OCI-LY7 (cell line): ENCODE data around the gene MLKL. TPM values are rescaled to one million over a fixed set of nuclear protein-coding genes. Genes with fewer than 3 reads are reported as not detected.
"Not testable (repeated sequence)": the region's sequence is repeated elsewhere in the genome, so short reads cannot be mapped to it uniquely, and the experiment has no call there.

ENCODE experiments used
- BruUV-seq: library from RNA; stranded (reverse); fragments of 400-500 nt; replicated peaks from 2 replicates; lab custom pipeline; 2021; lab: Mats Ljungman, UMichigan
- CTCF ChIA-PET: fragments of 300-600 bp; sonication (Branson Sonifier 250); formaldehyde crosslinking; loops from one replicate; lab custom pipeline; 2022; ENCODE audit warnings: antibody characterized with exemption; ENCODE audit not compliant: unreplicated experiment; lab: Charles Lee
- POLR2A ChIA-PET: fragments of 300-600 bp; sonication (Branson Sonifier 250); formaldehyde crosslinking; loops from one replicate; lab custom pipeline; 2022; ENCODE audit warnings: antibody characterized with exemption; lab: Charles Lee
- DNase-seq: peaks from one replicate; pipeline ENCODE4 v3.0.0-alpha.2; 2015; ENCODE audit warnings: low spot score
- H2AFZ ChIP-seq: fragments of 200-600 bp; sonication (generic), shearing (Covaris generic); 2 replicates; pipeline ENCODE4 v1.6.1; 2014; ENCODE audit warnings: mild to moderate bottlenecking, antibody characterized with exemption, low read length, moderate library complexity
- H3K27ac ChIP-seq: fragments of 200-600 bp; sonication (generic); 2 replicates; pipeline ENCODE4 v1.5.1; 2014; ENCODE audit warnings: mixed run types, low read depth, mild to moderate bottlenecking, moderate library complexity, low read length, inconsistent platforms; ENCODE audit not compliant: poor library complexity, severe bottlenecking
- H3K36me3 ChIP-seq: fragments of 200-600 bp; sonication (generic); 2 replicates; pipeline ENCODE4 v1.6.1; 2014; ENCODE audit warnings: mild to moderate bottlenecking, antibody characterized with exemption, low read length, moderate library complexity, mixed read lengths; ENCODE audit not compliant: insufficient read depth
- H3K4me1 ChIP-seq: fragments of 200-600 bp; sonication (generic); 2 replicates; pipeline ENCODE4 v1.5.1; 2014; ENCODE audit warnings: mild to moderate bottlenecking, low read length; ENCODE audit not compliant: insufficient read depth, poor library complexity, severe bottlenecking
- H3K4me2 ChIP-seq: fragments of 200-600 bp; sonication (generic); 2 replicates; pipeline ENCODE4 v1.6.1; 2014; ENCODE audit warnings: mild to moderate bottlenecking, low read length
- H3K4me3 ChIP-seq: fragments of 200-600 bp; sonication (generic); 2 replicates; pipeline ENCODE4 v1.5.1; 2014; ENCODE audit warnings: mild to moderate bottlenecking, low read depth, low read length; ENCODE audit not compliant: poor library complexity, severe bottlenecking
- H3K79me2 ChIP-seq: fragments of 200-600 bp; sonication (generic); 2 replicates; pipeline ENCODE4 v1.6.1; 2016; ENCODE audit warnings: low read depth, mild to moderate bottlenecking, low read length, moderate library complexity, mixed read lengths; ENCODE audit not compliant: insufficient read depth
- H3K9me2 ChIP-seq: fragments of 200-600 bp; sonication (generic); 2 replicates; pipeline ENCODE4 v1.6.1; 2016; ENCODE audit warnings: mild to moderate bottlenecking, low read length, mixed read lengths; ENCODE audit not compliant: insufficient read depth
- H3K9me3 ChIP-seq: fragments of 200-600 bp; sonication (generic); 2 replicates; pipeline ENCODE4 v1.6.1; 2014; ENCODE audit warnings: mild to moderate bottlenecking, mixed run types, low read length, mixed read lengths
- H4K20me1 ChIP-seq: fragments of 200-600 bp; sonication (generic); 2 replicates; pipeline ENCODE4 v1.6.1; 2014; ENCODE audit warnings: mild to moderate bottlenecking, antibody characterized with exemption, low read length, moderate library complexity, mixed read lengths; ENCODE audit not compliant: insufficient read depth
- EZH2phosphoT487 ChIP-seq: fragments of 200-600 bp; sonication (generic); IDR thresholded peaks from 2 replicates; pipeline ENCODE4 v1.6.1; 2018; ENCODE audit warnings: low read depth, borderline replicate concordance, mild to moderate bottlenecking, mixed run types, antibody characterized with exemption, low read length, moderate library complexity, mixed read lengths
- intact Hi-C: fragments of 100-400 bp; cut with micrococcal nuclease; formaldehyde crosslinking; loops from one replicate; pipeline ENCODE4 v1.10.0; 2022; ENCODE audit not compliant: unreplicated experiment
- total RNA-seq, 2 experiments: library from RNA; depleted of rRNA in 1 of 2; stranded (reverse); fragments of >200 nt in 1 of 2; shearing (Covaris generic) in 1 of 2; gene quantifications; 2 replicates each; pipeline ENCODE4 v1.2.3, GENCODE V29; 2014 to 2022
- TF ChIP-seq, protein P1 (sequence below): fragments of 200-600 bp; sonication (generic); conservative IDR thresholded peaks from 2 replicates; pipeline ENCODE4 v1.5.1; 2014; ENCODE audit warnings: mild to moderate bottlenecking, antibody characterized with exemption, low read length, moderate library complexity, mixed read lengths

MLKL gene
- total RNA-seq, 2 experiments from 2014 or later, result 8.0 to 9.0 TPM

- no peak for TF ChIP-seq EZH2phosphoT487
- TF ChIP-seq, protein P1, sequence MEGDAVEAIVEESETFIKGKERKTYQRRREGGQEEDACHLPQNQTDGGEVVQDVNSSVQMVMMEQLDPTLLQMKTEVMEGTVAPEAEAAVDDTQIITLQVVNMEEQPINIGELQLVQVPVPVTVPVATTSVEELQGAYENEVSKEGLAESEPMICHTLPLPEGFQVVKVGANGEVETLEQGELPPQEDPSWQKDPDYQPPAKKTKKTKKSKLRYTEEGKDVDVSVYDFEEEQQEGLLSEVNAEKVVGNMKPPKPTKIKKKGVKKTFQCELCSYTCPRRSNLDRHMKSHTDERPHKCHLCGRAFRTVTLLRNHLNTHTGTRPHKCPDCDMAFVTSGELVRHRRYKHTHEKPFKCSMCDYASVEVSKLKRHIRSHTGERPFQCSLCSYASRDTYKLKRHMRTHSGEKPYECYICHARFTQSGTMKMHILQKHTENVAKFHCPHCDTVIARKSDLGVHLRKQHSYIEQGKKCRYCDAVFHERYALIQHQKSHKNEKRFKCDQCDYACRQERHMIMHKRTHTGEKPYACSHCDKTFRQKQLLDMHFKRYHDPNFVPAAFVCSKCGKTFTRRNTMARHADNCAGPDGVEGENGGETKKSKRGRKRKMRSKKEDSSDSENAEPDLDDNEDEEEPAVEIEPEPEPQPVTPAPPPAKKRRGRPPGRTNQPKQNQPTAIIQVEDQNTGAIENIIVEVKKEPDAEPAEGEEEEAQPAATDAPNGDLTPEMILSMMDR, result no peak
- DNase-seq, result no peak
- no peak overlapping the region for H3K27ac ChIP-seq
- intact Hi-C loops, result no loop called here
- H2AFZ ChIP-seq, result no peak overlapping the region
- no peak overlapping the region for H3K4me2 ChIP-seq
- no peaks in the 10 kb centered on the region for H4K20me1 ChIP-seq
- H3K4me3 ChIP-seq, result no peak overlapping the region
- H3K79me2 ChIP-seq, result no peaks in the 10 kb centered on the region
- H3K4me1 ChIP-seq, result no peaks in the 10 kb centered on the region
- BruUV-seq, result no TSS peak
- POLR2A ChIA-PET, result interaction anchor here (0.6 to 1.1 kb wide), 4 partner anchors 9 to 149 kb away, joined by 3 to 6 read pairs (median 4); no protein-coding TSS in a partner anchor
- no peaks in the 10 kb centered on the region for H3K36me3 ChIP-seq
- no peaks in the 10 kb centered on the region for H3K9me2 ChIP-seq
- H3K9me3 ChIP-seq, result peaks cover 11% of the 10 kb centered on the region; the same call in 1 of the 2 replicates
- CTCF ChIA-PET, result no interaction called here
Observed at GRCh38 chr16:74723256-74723655, 22.6 kb upstream of the MLKL start.

DNA sequence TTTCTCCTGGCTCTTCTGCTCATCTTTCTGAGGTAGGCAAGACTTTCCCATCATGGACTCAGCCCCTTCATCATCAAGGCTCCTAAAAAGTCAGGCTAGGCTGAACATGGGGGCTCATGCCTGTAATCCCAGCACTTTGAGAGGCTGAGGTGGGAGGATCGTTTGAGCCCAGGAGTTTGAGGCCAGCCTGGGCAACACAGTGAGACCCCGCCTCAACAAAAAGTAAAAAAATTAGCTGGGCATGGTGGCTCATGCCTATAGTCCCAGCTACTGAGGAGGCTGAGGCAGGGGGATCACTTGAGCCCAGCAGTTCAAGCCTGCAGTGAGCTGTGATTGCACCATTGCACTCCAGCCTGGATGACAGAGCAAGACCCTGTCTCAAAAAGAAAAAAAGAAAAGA, 21.5 kb upstream of the MLKL start:
- H3K79me2 ChIP-seq, H3K36me3 ChIP-seq, CTCF ChIA-PET, H3K4me3 ChIP-seq, H3K27ac ChIP-seq, H4K20me1 ChIP-seq, intact Hi-C loops, H2AFZ ChIP-seq, BruUV-seq, H3K9me3 ChIP-seq, H3K4me2 ChIP-seq, H3K9me2 ChIP-seq, DNase-seq, H3K4me1 ChIP-seq: not testable (repeated sequence)
- POLR2A ChIA-PET, result interaction anchor here (1.1 kb wide), 1 partner anchor 10 kb away, joined by 4 read pairs; no protein-coding TSS in a partner anchor

GRCh38 chr16:74721716-74722115, 21.1 kb upstream of the MLKL start:
- no peak overlapping the region for H2AFZ ChIP-seq

More at GRCh38 chr16:74721716-74722115, 21.1 kb upstream of the MLKL start:
- Histone ChIP-seq H3K9me3 (peaks cover 2% of the 10 kb centered on the region; the same call in 1 of the 2 replicates), H3K4me1 (no peaks in the 10 kb centered on the region), H3K79me2 (no peaks in the 10 kb centered on the region), H3K9me2 (no peaks in the 10 kb centered on the region), H3K4me2 (no peak overlapping the region), H3K36me3 (no peaks in the 10 kb centered on the region), H3K27ac (no peak overlapping the region), H4K20me1 (no peaks in the 10 kb centered on the region), H3K4me3 (no peak overlapping the region)
- intact Hi-C loops, result no loop called here
- TF ChIP-seq EZH2phosphoT487, result no peak
- TF ChIP-seq, protein P1, result no peak
- POLR2A ChIA-PET, result no interaction called here
- no TSS peak for BruUV-seq
- CTCF ChIA-PET, result no interaction called here
- DNase-seq, result no peak
